ENCODE results near the gene JAML. TPM values are rescaled to one million over a fixed set of nuclear protein-coding genes. Genes with fewer than 3 reads are reported as not detected.

Gene JAML
- total RNA-seq, 1 experiment from 2014 or later = not detected

DNA sequence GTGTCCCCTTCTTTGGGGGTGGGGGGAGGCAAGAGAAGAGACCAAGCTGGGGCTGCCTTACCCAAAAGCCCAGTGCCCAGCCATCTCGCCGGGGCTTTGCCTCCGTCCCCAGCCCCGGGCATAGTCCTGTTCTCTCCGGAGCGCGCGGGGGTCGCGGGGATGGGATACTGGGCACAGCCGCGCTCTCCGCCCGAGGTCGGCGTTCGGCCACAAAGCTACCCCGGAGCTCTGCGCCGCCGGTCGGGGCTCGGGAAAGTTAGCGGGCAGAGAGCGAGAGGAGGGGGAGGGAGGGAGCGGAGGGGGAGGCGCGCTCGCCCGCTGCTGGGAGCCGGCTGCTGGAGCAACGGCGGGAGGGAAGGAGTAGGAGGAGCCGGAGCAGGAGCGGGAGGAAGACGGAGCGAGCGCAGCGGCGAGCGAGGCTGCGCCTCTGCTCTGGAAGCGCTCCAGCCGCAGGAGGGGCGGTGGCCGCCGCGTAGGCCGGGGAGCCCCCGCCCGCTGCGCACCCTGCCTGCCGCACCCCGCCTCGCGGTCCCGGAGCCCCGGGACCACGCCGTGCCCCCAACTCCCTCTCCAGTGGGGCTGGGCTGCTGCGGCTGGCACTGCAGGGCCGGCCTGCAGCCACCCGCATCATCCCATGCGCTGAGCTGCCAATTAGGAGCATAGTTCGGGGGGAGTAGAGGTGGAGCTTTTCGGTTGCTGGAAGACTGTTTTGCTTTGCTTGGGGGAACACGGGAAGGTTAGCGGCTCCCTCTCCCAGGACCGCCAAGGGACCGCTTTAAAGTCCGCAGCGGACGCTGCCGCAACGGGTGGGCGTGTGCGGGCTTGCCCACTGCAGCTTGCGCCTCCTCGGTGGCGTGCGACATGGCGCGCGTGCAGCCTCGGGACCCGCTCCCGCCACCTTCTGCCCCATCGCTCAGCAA is 72.0 kb downstream of the JAML start, which contains the start of gene SCN4B:
Gene SCN4B (minus strand): TSS at position 272 of the 920 bp plus-strand sequence. CDS start 150 bp downstream, at position 122.
- TF ChIP-seq, protein P1, sequence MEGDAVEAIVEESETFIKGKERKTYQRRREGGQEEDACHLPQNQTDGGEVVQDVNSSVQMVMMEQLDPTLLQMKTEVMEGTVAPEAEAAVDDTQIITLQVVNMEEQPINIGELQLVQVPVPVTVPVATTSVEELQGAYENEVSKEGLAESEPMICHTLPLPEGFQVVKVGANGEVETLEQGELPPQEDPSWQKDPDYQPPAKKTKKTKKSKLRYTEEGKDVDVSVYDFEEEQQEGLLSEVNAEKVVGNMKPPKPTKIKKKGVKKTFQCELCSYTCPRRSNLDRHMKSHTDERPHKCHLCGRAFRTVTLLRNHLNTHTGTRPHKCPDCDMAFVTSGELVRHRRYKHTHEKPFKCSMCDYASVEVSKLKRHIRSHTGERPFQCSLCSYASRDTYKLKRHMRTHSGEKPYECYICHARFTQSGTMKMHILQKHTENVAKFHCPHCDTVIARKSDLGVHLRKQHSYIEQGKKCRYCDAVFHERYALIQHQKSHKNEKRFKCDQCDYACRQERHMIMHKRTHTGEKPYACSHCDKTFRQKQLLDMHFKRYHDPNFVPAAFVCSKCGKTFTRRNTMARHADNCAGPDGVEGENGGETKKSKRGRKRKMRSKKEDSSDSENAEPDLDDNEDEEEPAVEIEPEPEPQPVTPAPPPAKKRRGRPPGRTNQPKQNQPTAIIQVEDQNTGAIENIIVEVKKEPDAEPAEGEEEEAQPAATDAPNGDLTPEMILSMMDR (IDR thresholded peaks at IDR 0.05; ENCODE audit: unreplicated experiment) = no peak
- Mint-ChIP-seq H3K27me3 (ENCODE audit: insufficient read depth, unreplicated experiment) (peaks cover 43% of the 10 kb centered on the region), H3K27ac (ENCODE audit: low read depth, unreplicated experiment) (no peak within 1 kb of the TSS), H3K36me3 (ENCODE audit: insufficient read depth, unreplicated experiment) (no peaks in the 10 kb centered on the region), H3K9me3 (ENCODE audit: unreplicated experiment) (no peaks in the 10 kb centered on the region), H3K4me3 (ENCODE audit: unreplicated experiment) (peak within 1 kb of the TSS; percentile 47), H3K4me1 (ENCODE audit: insufficient read depth, unreplicated experiment) (peaks cover 8% of the 10 kb centered on the region)
- DNase-seq (ENCODE audit: unreplicated experiment) = peak; percentile 50
- intact Hi-C loops (cut with micrococcal nuclease) = no loop called here
- no TSS peak for BruUV-seq (replicated peaks)
- CTCF ChIA-PET = interaction anchor here (0.5 to 2.3 kb wide), 7 partner anchors 19 to 1521 kb away, joined by 3 to 17 read pairs (median 3); no protein-coding TSS in a partner anchor
- POLR2A ChIA-PET = interaction anchor here (0.6 to 1.0 kb wide), 2 partner anchors 111 to 126 kb away, joined by 3 read pairs; partner anchors contain the start of gene MPZL2

DNA sequence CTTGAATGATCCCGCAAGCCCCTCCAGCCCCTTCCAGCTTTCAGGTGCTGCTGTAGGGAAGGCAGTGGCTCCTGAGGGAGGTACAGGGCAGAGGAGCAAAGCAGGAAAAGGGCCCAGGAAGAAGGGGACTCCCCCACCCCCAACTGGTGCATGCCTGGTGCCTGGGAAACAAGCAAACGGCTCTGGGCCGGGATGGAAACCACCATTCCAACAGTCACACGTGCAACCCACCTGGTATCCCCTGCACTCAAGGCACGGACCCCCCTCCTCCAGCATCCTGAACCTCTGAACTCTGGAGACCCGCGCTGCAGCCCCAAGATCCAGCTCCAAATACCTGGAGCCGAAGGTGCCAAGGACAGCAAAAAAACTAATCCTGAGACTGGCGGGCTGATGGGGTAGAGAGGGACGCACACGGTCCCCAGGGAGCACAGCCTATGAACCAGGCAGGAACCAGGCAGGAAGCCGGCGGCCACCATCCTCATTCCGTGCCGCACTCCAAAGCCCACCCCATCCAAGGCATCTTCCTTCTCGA is 72.7 kb downstream of the JAML start:
- H3K27ac Mint-ChIP-seq (ENCODE audit: low read depth, unreplicated experiment) = no peak overlapping the region
- peaks cover 36% of the 10 kb centered on the region for H3K27me3 Mint-ChIP-seq (ENCODE audit: insufficient read depth, unreplicated experiment)
- TF ChIP-seq, protein P1 (IDR thresholded peaks at IDR 0.05; ENCODE audit: unreplicated experiment) = no peak
- H3K4me1 Mint-ChIP-seq (ENCODE audit: insufficient read depth, unreplicated experiment) = peaks cover 6% of the 10 kb centered on the region
- intact Hi-C loops (cut with micrococcal nuclease) = no loop called here
- H3K9me3 Mint-ChIP-seq (ENCODE audit: unreplicated experiment) = no peaks in the 10 kb centered on the region
- ChIA-PET POLR2A (interaction anchor here (0.6 to 1.0 kb wide), 2 partner anchors 112 to 127 kb away, joined by 3 read pairs; partner anchors contain the start of gene MPZL2), CTCF (interaction anchor here (0.6 to 2.3 kb wide), 3 partner anchors 20 to 194 kb away, joined by 3 to 17 read pairs (median 6); no protein-coding TSS in a partner anchor)
- no TSS peak for BruUV-seq (replicated peaks)
- no peak for DNase-seq (ENCODE audit: unreplicated experiment)
- H3K4me3 Mint-ChIP-seq (ENCODE audit: unreplicated experiment) = peak overlapping the region; percentile 47
- no peaks in the 10 kb centered on the region for H3K36me3 Mint-ChIP-seq (ENCODE audit: insufficient read depth, unreplicated experiment)

DNA sequence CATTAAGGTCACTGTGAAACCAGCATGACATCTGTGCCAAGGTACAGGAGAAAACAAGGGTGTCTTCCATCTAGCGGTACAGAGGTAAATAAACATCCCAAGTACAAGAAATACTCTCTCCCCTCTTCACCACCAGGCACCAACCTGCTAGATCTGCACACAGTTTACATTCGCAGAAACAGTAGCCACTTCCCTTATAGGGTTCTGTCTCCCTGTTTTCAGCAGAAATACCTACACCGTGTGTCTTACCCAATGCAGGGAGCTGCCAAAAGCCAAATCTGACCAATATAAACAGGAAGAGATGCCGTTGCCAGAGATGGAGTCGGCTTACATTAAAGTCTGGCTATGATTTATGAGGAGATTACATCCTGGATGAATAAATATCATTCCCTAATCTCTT is 73.4 kb downstream of the JAML start:
- Mint-ChIP-seq H3K4me1 (ENCODE audit: insufficient read depth, unreplicated experiment) (no peaks in the 10 kb centered on the region), H3K27ac (ENCODE audit: low read depth, unreplicated experiment) (no peak overlapping the region), H3K4me3 (ENCODE audit: unreplicated experiment) (no peak overlapping the region), H3K9me3 (ENCODE audit: unreplicated experiment) (no peaks in the 10 kb centered on the region), H3K27me3 (ENCODE audit: insufficient read depth, unreplicated experiment) (peaks cover 29% of the 10 kb centered on the region), H3K36me3 (ENCODE audit: insufficient read depth, unreplicated experiment) (no peaks in the 10 kb centered on the region)
- CTCF ChIA-PET = interaction anchor here (0.6 to 2.3 kb wide), 3 partner anchors 19 to 28 kb away, joined by 3 to 17 read pairs (median 8); no protein-coding TSS in a partner anchor
- DNase-seq (ENCODE audit: unreplicated experiment) = peak; percentile 33
- intact Hi-C loops (cut with micrococcal nuclease) = no loop called here
- POLR2A ChIA-PET = no interaction called here
- no TSS peak for BruUV-seq (replicated peaks)
- TF ChIP-seq, protein P1 (IDR thresholded peaks at IDR 0.05; ENCODE audit: unreplicated experiment) = no peak

DNA sequence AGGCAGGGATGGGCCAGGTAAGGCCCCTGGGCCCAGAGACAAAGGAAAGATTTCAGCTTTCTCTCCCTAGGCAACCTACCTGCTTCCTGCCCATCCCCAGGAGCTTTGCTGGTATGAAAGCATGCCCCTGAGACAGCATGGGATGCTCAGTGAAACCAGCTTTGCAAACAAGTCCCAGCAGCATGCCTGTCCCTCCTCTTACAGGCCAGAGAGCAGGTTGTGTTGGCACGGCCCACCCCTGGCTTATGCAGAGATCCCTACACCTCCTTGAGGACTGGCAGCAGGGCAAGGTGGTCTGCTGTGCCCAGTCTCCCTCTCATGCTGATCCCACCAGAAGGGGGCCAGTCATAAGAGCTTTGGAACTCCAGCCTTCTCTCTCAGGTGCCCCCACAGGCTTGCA is 75.3 kb downstream of the JAML start:
- DNase-seq (ENCODE audit: unreplicated experiment) = no peak
- no peak overlapping the region for H3K4me3 Mint-ChIP-seq (ENCODE audit: unreplicated experiment)
- no TSS peak for BruUV-seq (replicated peaks)
- POLR2A ChIA-PET = no interaction called here
- no peaks in the 10 kb centered on the region for H3K36me3 Mint-ChIP-seq (ENCODE audit: insufficient read depth, unreplicated experiment)
- intact Hi-C loops (cut with micrococcal nuclease) = loop anchor here (5.0 kb wide), 2 partner anchors 418 to 508 kb away; partner anchors contain the start of gene IFT46
- no peak overlapping the region for H3K27ac Mint-ChIP-seq (ENCODE audit: low read depth, unreplicated experiment)
- H3K4me1 Mint-ChIP-seq (ENCODE audit: insufficient read depth, unreplicated experiment) = no peaks in the 10 kb centered on the region
- H3K9me3 Mint-ChIP-seq (ENCODE audit: unreplicated experiment) = no peaks in the 10 kb centered on the region
- CTCF ChIA-PET = interaction anchor here (0.7 to 1.6 kb wide), 4 partner anchors 9 to 1869 kb away, joined by 3 to 8 read pairs (median 3); no protein-coding TSS in a partner anchor
- TF ChIP-seq, protein P1 (IDR thresholded peaks at IDR 0.05; ENCODE audit: unreplicated experiment) = no peak
- H3K27me3 Mint-ChIP-seq (ENCODE audit: insufficient read depth, unreplicated experiment) = peaks cover 17% of the 10 kb centered on the region
